K562 (cell line): ENCODE results near the gene NKAIN4. TPM values are rescaled to one million over a fixed set of nuclear protein-coding genes. Genes with fewer than 3 reads are reported as not detected.

Source experiments
- ATAC-seq: fragments of 200-7000 bp; cut with Tn5 transposase; 3 replicates; pipeline ENCODE4 v1.9.1; 2020; ENCODE audit warnings: moderate library complexity
- BruUV-seq: library from RNA; stranded (reverse); fragments of 400-500 nt; replicated peaks from 2 replicates; lab custom pipeline; 2021; lab: Mats Ljungman, UMichigan
- CTCF ChIA-PET: fragments of 300-600 bp; formaldehyde crosslinking; extraction: SDS; loops from one replicate; lab custom pipeline; 2021; ENCODE audit warnings: low intra/inter-chr PET ratio; lab: Yijun Ruan, JAX
- POLR2A ChIA-PET: fragments of 300-600, 350-650 bp; sonication (Branson Sonifier 250); formaldehyde crosslinking; extraction: SDS; loops from one replicate; lab custom pipeline; 2021; ENCODE audit warnings: antibody characterized with exemption, inconsistent platforms; lab: Yijun Ruan, JAX
- DNase-seq, 4 experiments: peaks; one replicate each; pipeline versions ENCODE4 v3.0.0 to v3.0.0-alpha.2; 2011 to 2018; ENCODE audit warnings: low spot score in 3 of 4, mixed read lengths in 3 of 4; ENCODE audit errors: extremely low read depth in 1 of 4
- FAIRE-seq: peaks from 2 replicates; lab custom pipeline; 2011; peaks lifted over from hg19 to GRCh38; lab: Jason Lieb, UNC
- H2AFZ ChIP-seq: 2 replicates; pipeline ENCODE4 v1.6.0; 2011; ENCODE audit warnings: low read depth, low read length, control low read depth, inconsistent platforms
- H3K27ac ChIP-seq: fragments of 200-600 bp; 3 replicates; pipeline ENCODE4 v1.8.0; 2011; ENCODE audit warnings: low read depth, mild to moderate bottlenecking, control low read depth, inconsistent platforms, low read length, moderate library complexity, mixed read lengths; ENCODE audit errors: extremely low read depth
- H3K27me3 ChIP-seq, 2 experiments: fragments of 300-600 bp in 1 of 2; 2 replicates in 1 of 2; 3 replicates in 1 of 2; pipeline versions ENCODE4 v1.6.0 to v1.8.0; 2011; ENCODE audit warnings: inconsistent platforms in 2 of 2, low read length in 2 of 2, mild to moderate bottlenecking in 1 of 2, mixed read lengths in 1 of 2, moderate library complexity in 1 of 2; ENCODE audit not compliant: control insufficient read depth in 2 of 2, insufficient read depth in 2 of 2
- H3K36me3 ChIP-seq: fragments of 300-600 bp; 3 replicates; pipeline ENCODE4 v1.8.0; 2011; ENCODE audit warnings: mild to moderate bottlenecking, low read length, inconsistent platforms; ENCODE audit not compliant: control insufficient read depth, insufficient read depth
- H3K4me1 ChIP-seq, 2 experiments: fragments of 200-600 bp in 1 of 2; replicated peaks in 1 of 2; 2 replicates in 1 of 2; 3 replicates in 1 of 2; pipeline versions ENCODE4 v1.5.1 to v1.8.0; 2011; ENCODE audit warnings: inconsistent platforms in 2 of 2, low read length in 2 of 2, mild to moderate bottlenecking in 1 of 2, mixed read lengths in 1 of 2, moderate library complexity in 1 of 2; ENCODE audit not compliant: control insufficient read depth in 2 of 2, insufficient read depth in 2 of 2
- H3K4me2 ChIP-seq: 2 replicates; pipeline ENCODE4 v1.6.1; 2011; ENCODE audit warnings: low read length, control low read depth, inconsistent platforms, mixed read lengths; ENCODE audit not compliant: insufficient read depth
- H3K4me3 ChIP-seq: fragments of 200-600 bp; sonication (generic), shearing (Covaris generic); 2 replicates; pipeline ENCODE4 v1.5.1; 2016; ENCODE audit warnings: control low read depth, inconsistent platforms
- H3K79me2 ChIP-seq: fragments of 200-600 bp; 3 replicates; pipeline ENCODE4 v1.8.0; 2011; ENCODE audit warnings: low read length, inconsistent platforms; ENCODE audit not compliant: control insufficient read depth, insufficient read depth
- H3K9ac ChIP-seq, 2 experiments: 2 replicates each; pipeline versions ENCODE4 v1.6.0 to v1.6.1; 2011; ENCODE audit warnings: low read depth in 2 of 2, low read length in 2 of 2, control low read depth in 1 of 2, inconsistent platforms in 1 of 2, mild to moderate bottlenecking in 1 of 2, mixed read lengths in 1 of 2; ENCODE audit not compliant: insufficient read depth in 1 of 2
- H3K9me1 ChIP-seq: one replicate; pipeline ENCODE4 v1.6.0; 2011; ENCODE audit warnings: inconsistent platforms, mild to moderate bottlenecking, low read length, moderate library complexity; ENCODE audit not compliant: control insufficient read depth, insufficient read depth
- H3K9me3 ChIP-seq: replicated peaks from 2 replicates; pipeline ENCODE4 v1.5.1; 2011; ENCODE audit warnings: low read depth, low read length, inconsistent platforms; ENCODE audit not compliant: control insufficient read depth, insufficient read depth
- H4K20me1 ChIP-seq: replicated peaks from 2 replicates; pipeline ENCODE4 v1.6.1; 2011; ENCODE audit warnings: low read length, inconsistent platforms, mixed read lengths; ENCODE audit not compliant: control insufficient read depth, insufficient read depth
- ARID3B ChIP-seq: fragments of 250-450 bp; sonication (Bioruptor Pico); IDR thresholded peaks from 2 replicates; pipeline ENCODE4 v1.4.0; 2020; ENCODE audit warnings: borderline replicate concordance
- ATF1 ChIP-seq, 2 experiments: fragments of 450-650 bp in 1 of 2; IDR thresholded peaks; 2 replicates each; pipeline ENCODE4 v1.6.1; 2016; ENCODE audit warnings: missing compliant biosample characterization in 1 of 2, missing genetic modification characterization in 1 of 2
- BHLHE40 ChIP-seq: IDR thresholded peaks from 2 replicates; pipeline ENCODE4 v1.6.1; 2011; ENCODE audit warnings: low read length, improper control_type of control experiment
- CGGBP1 ChIP-seq: fragments of 250-450 bp; sonication (Bioruptor Pico); IDR thresholded peaks from 2 replicates; pipeline ENCODE4 v1.9.0; 2021; ENCODE audit warnings: mild to moderate bottlenecking
- CHD1 ChIP-seq: fragments of 200-600 bp; sonication (generic); IDR thresholded peaks from one replicate; pipeline ENCODE4 v1.6.1; 2012; ENCODE audit warnings: mild to moderate bottlenecking, moderate library complexity, low read length, inconsistent platforms
- CTBP1 ChIP-seq: fragments of 450-650 bp; IDR thresholded peaks from 2 replicates; pipeline ENCODE4 v1.6.1; 2016; ENCODE audit warnings: borderline replicate concordance
- LCOR ChIP-seq: sonication (generic); formaldehyde crosslinking; IDR thresholded peaks from 2 replicates; pipeline ENCODE4 v1.8.0; 2022; ENCODE audit warnings: mild to moderate bottlenecking, missing genetic modification reagents
- NBN ChIP-seq: fragments of 450-650 bp; IDR thresholded peaks from 2 replicates; pipeline ENCODE4 v1.6.1; 2016; ENCODE audit warnings: low read depth, mild to moderate bottlenecking
- NEUROD1 ChIP-seq: fragments of 150-350 bp; IDR thresholded peaks from 2 replicates; pipeline ENCODE4 v1.6.1; 2014; ENCODE audit warnings: borderline replicate concordance, low read length, low read depth; ENCODE audit not compliant: partially characterized antibody
- POLR2A ChIP-seq: fragments of 450-650 bp; conservative IDR thresholded peaks from 2 replicates; pipeline ENCODE4 v1.6.1; 2016
- RB1 ChIP-seq: fragments of 450-650 bp; IDR thresholded peaks from 2 replicates; pipeline ENCODE4 v1.6.1; 2017; ENCODE audit warnings: low read depth, mild to moderate bottlenecking
- RBM22 ChIP-seq: fragments of 200-400 bp; formaldehyde crosslinking; IDR thresholded peaks from 2 replicates; pipeline ENCODE4 v1.6.1; 2018; ENCODE audit warnings: low read length, low read depth; ENCODE audit not compliant: poor library complexity, severe bottlenecking
- RFX7 ChIP-seq: fragments of 250-450 bp; sonication (Bioruptor Pico); IDR thresholded peaks from 2 replicates; pipeline ENCODE4 v1.5.1; 2021; ENCODE audit warnings: mild to moderate bottlenecking
- TGIF2 ChIP-seq: sonication (generic); formaldehyde crosslinking; IDR thresholded peaks from 2 replicates; pipeline ENCODE4 v1.8.1; 2022; ENCODE audit warnings: mild to moderate bottlenecking, missing genetic modification reagents, moderate library complexity
- WHSC1 ChIP-seq: IDR thresholded peaks from one replicate; pipeline ENCODE4 v1.6.1; 2012; ENCODE audit warnings: low read length, control low read depth, inconsistent platforms
- ZFP91 ChIP-seq: sonication (generic); formaldehyde crosslinking; IDR thresholded peaks from 2 replicates; pipeline ENCODE4 v1.8.0; 2022; ENCODE audit warnings: mild to moderate bottlenecking, missing genetic modification reagents
- ZNF175 ChIP-seq: fragments of 200-800 bp; sonication (Bioruptor generic); IDR thresholded peaks from 2 replicates; pipeline ENCODE4 v1.6.1; 2016; ENCODE audit warnings: low read depth, mild to moderate bottlenecking, missing genetic modification characterization, missing compliant biosample characterization
- ZNF696 ChIP-seq: fragments of 250-450 bp; sonication (Bioruptor Pico); conservative IDR thresholded peaks from 2 replicates; pipeline ENCODE4 v1.4.0; 2020; ENCODE audit warnings: mild to moderate bottlenecking, moderate library complexity
- WGBS: fragments of 100-300 bp; shearing (Covaris generic); methylation state at CpG from one replicate; pipeline ENCODE4 v1.1.6; 2016; ENCODE audit warnings: low coverage, mixed read lengths; ENCODE audit not compliant: insufficient coverage; ENCODE audit errors: missing lambda C conversion rate; 5-methylcytosine and 5-hydroxymethylcytosine counted together
- in situ Hi-C: fragments of 300-500 bp; cut with MboI; formaldehyde crosslinking; loops from 4 replicates; pipeline ENCODE4 v1.15.0; 2018; ENCODE audit warnings: inconsistent platforms, mixed read lengths
- intact Hi-C: fragments of 100-400 bp; cut with micrococcal nuclease; formaldehyde crosslinking; loops from 2 replicates; pipeline ENCODE4 v1.14.2; 2022
- polyA plus RNA-seq, 8 experiments: library from polyadenylated mRNA; depleted of rRNA in 4 of 8; stranded (reverse) in 5 of 8; unstranded in 3 of 8; fragments of >200 nt; fragmentation: Nextera tagmentation in 2 of 8; fragmentation: Illumina TruSeq in 1 of 8; extraction: Ambion mirVana in 2 of 8; extraction: Trizol in 1 of 8; gene quantifications; 2 replicates each; pipeline versions ENCODE4 v1.2.1 to v1.2.3, GENCODE V29; 2011 to 2014; ENCODE audit warnings: inconsistent platforms in 1 of 8, missing spikeins in 1 of 8
- total RNA-seq, 7 experiments: library from RNA; depleted of rRNA in 6 of 7; stranded (reverse); fragments of >200 nt in 6 of 7; fragmentation: Illumina TruSeq in 2 of 7; extraction: Trizol in 2 of 7; gene quantifications; 2 replicates each; pipeline versions ENCODE4 v1.2.1 to v1.2.3, GENCODE V29; 2011 to 2021; ENCODE audit warnings: low replicate concordance in 1 of 7

NKAIN4 gene
- total and polyA plus RNA-seq, 9 of the 15 experiments (the other 6 are each of a cell fraction or from before 2014, with no cell fraction given): not detected

GRCh38 chr20:63198606-63199005 is 55.7 kb downstream of the NKAIN4 start:
- no TSS peak for BruUV-seq
- ChIA-PET CTCF (no interaction called here), POLR2A (interaction anchor here (0.6 to 2.6 kb wide), 6 partner anchors 8 to 147 kb away, joined by 3 to 11 read pairs (median 4); no protein-coding TSS in a partner anchor)
- Histone ChIP-seq H3K9me1 (peaks cover 5% of the 10 kb centered on the region), H3K9me3 (no peaks in the 10 kb centered on the region), H4K20me1 (peaks cover 71% of the 10 kb centered on the region), H3K27me3 (no peaks in the 10 kb centered on the region), H3K79me2 (peaks cover 78% of the 10 kb centered on the region), H3K9ac (no peak overlapping the region), H3K27ac (no peak overlapping the region), H3K4me2 (no peak overlapping the region), H2AFZ (no peak overlapping the region), H3K4me1 (peaks cover 8 to 16% of the 10 kb centered on the region in 2 experiments; a peak in 4 of 5 replicates), H3K4me3 (no peak overlapping the region), H3K36me3 (peaks cover 86% of the 10 kb centered on the region)
- TF ChIP-seq BHLHE40: no peak
- TF ChIP-seq RB1: no peak
- no peak for TF ChIP-seq ATF1 (CRISPR knock-in tag; IDR thresholded peaks at IDR 0.05)
- no peak for TF ChIP-seq ATF1 (tag; IDR thresholded peaks at IDR 0.05)
- no peak for TF ChIP-seq ZNF696
- no peak for TF ChIP-seq CTBP1
- no peak for TF ChIP-seq CHD1
- no peak for TF ChIP-seq TGIF2 (CRISPR knock-in tag)
- no peak for TF ChIP-seq RBM22
- TF ChIP-seq CGGBP1 (CRISPR knock-in tag): no peak
- TF ChIP-seq RFX7 (CRISPR knock-in tag): no peak
- no peak for TF ChIP-seq ZNF175 (CRISPR knock-in tag)
- no peak for TF ChIP-seq ZFP91
- no peak for TF ChIP-seq LCOR (CRISPR knock-in tag)
- TF ChIP-seq ARID3B (CRISPR knock-in tag): no peak
- TF ChIP-seq POLR2A: no peak
- no peak for TF ChIP-seq WHSC1
- no peak for TF ChIP-seq NBN
- TF ChIP-seq NEUROD1: no peak
- ATAC-seq (no peak), FAIRE-seq (no peak), DNase-seq (no peak)
- WGBS: 82% methylated on average over 7 of the region's 7 CpGs
- in situ Hi-C loops (no loop called here), intact Hi-C loops (no loop called here)
